Choroid plexus epithelial cell (primary cell): ENCODE results near the gene REEP1.
"Not testable (repeated sequence)": the region's sequence is repeated elsewhere in the genome, so short reads cannot be mapped to it uniquely, and the experiment has no call there.

Source experiments
- DNase-seq: peaks from one replicate; pipeline ENCODE4 v3.0.0-alpha.2; 2010; ENCODE audit warnings: low read depth
- H3K4me3 ChIP-seq: 2 replicates; pipeline ENCODE4 v1.5.1; 2011; ENCODE audit warnings: low read depth, mild to moderate bottlenecking, control low read depth, low read length, moderate library complexity
- CTCF ChIP-seq: conservative IDR thresholded peaks from 2 replicates; pipeline ENCODE4 v1.5.1; 2011; ENCODE audit warnings: low read depth, mild to moderate bottlenecking, control low read depth, inconsistent platforms, low read length, moderate library complexity

REEP1 gene

GRCh38 chr2:86231680-86232372 is 105.6 kb downstream of the REEP1 start:
- TF ChIP-seq CTCF: no peak
- no peak for DNase-seq

GRCh38 chr2:86230961-86231360 is 106.5 kb downstream of the REEP1 start:
- no peak for DNase-seq
- no peak for TF ChIP-seq CTCF
- H3K4me3 ChIP-seq: no peak overlapping the region

More at GRCh38 chr2:86231680-86232372, 105.6 kb downstream of the REEP1 start:
- no peak overlapping the region for H3K4me3 ChIP-seq

- no peak overlapping the region for H3K4me3 ChIP-seq
- TF ChIP-seq CTCF: no peak
- no peak for DNase-seq
These were observed 108.2 kb downstream of the REEP1 start for GRCh38 chr2:86229221-86229620.

- not testable (repeated sequence) for H3K4me3 ChIP-seq, DNase-seq
These were observed 108.9 kb downstream of the REEP1 start for GRCh38 chr2:86228574-86228973.

GRCh38 chr2:86227685-86228084 is 109.7 kb downstream of the REEP1 start:
- H3K4me3 ChIP-seq: no peak overlapping the region
- no peak for DNase-seq
- no peak for TF ChIP-seq CTCF

- TF ChIP-seq CTCF: no peak
- H3K4me3 ChIP-seq: no peak overlapping the region
- DNase-seq: no peak
These were observed 110.5 kb downstream of the REEP1 start for GRCh38 chr2:86226636-86227520.

GRCh38 chr2:86226070-86226469 is 111.4 kb downstream of the REEP1 start:
- no peak for DNase-seq
- no peak overlapping the region for H3K4me3 ChIP-seq
- TF ChIP-seq CTCF: no peak
